Natural killer cell treated with Interleukin-12 subunit alpha and Interleukin-12 subunit beta and Interleukin-15 and Interleukin-18, amount 100 ng/mL, for 72 hours (primary cell): Measurements from ENCODE around the gene SRP14. TPM values are rescaled to one million over a fixed set of nuclear protein-coding genes. Genes with fewer than 3 reads are reported as not detected.

Experiments used
- total RNA-seq, 2 donors: library from RNA; stranded (reverse); gene quantifications; one replicate each; pipeline ENCODE4 v1.2.3, GENCODE V29; 2022

The SRP14 gene
- total RNA-seq, 2 donors from 2014 or later: 92.6 to 137 TPM

Other genes with a start within 250 kb of the SRP14 start
- under 1 TPM; 0.07 to 0.14 TPM for gene GPR176, start 118.9 kb downstream of the SRP14 start, total RNA-seq
- 10 to 100 TPM; 24.2 to 45.8 TPM for gene EIF2AK4, start 105.1 kb downstream of the SRP14 start, total RNA-seq
- 1 to 10 TPM; 1.8 to 4.6 TPM for gene BMF, start 69.7 kb upstream of the SRP14 start, total RNA-seq
- 10 to 100 TPM; 19.4 to 70.8 TPM for gene BUB1B, start 121.9 kb upstream of the SRP14 start, total RNA-seq
- gene PAK6, start 199.9 kb upstream of the SRP14 start, total RNA-seq: 1 to 10 TPM; 1.9 to 2.9 TPM
- not detected for gene ANKRD63, start 243.9 kb upstream of the SRP14 start, total RNA-seq